IPS-NIHi7 (cell line): ENCODE measurements around the gene CSF1.
A peak's percentile ranks its signal among the peaks of the same experiment; 100 is the strongest.
"Not testable (repeated sequence)": the region's sequence is repeated elsewhere in the genome, so short reads cannot be mapped to it uniquely, and the experiment has no call there.

Experiments
- DNase-seq: peaks from one replicate; pipeline ENCODE4 v3.0.0; 2012; ENCODE audit warnings: mixed read lengths; ENCODE audit errors: extremely low spot score

Gene CSF1

GRCh38 chr1:109910123-109910962, at the start of gene CSF1:
Gene CSF1, plus strand, starts transcription at chr1:109910849. Its CDS starts 175 bp downstream, at chr1:109911024.
- DNase-seq = peak; percentile 79

GRCh38 chr1:109861616-109862015, 49.0 kb upstream of the CSF1 start:
- DNase-seq = not testable (repeated sequence)

- DNase-seq = no peak
Measured at GRCh38 chr1:109863667-109864046, 47.0 kb upstream of the CSF1 start.

- no peak for DNase-seq
Measured at GRCh38 chr1:109864047-109864822, 46.4 kb upstream of the CSF1 start.

GRCh38 chr1:109864930-109865612, 45.6 kb upstream of the CSF1 start:
- no peak for DNase-seq

GRCh38 chr1:109866071-109866470, 44.6 kb upstream of the CSF1 start:
- DNase-seq = no peak

- DNase-seq = peak; percentile 53
Measured at GRCh38 chr1:109873278-109874175, 37.1 kb upstream of the CSF1 start.

GRCh38 chr1:109874445-109874844, 36.2 kb upstream of the CSF1 start:
- DNase-seq = no peak

- no peak for DNase-seq
Measured at GRCh38 chr1:109875874-109876273, 34.8 kb upstream of the CSF1 start.

GRCh38 chr1:109876617-109877316, 33.9 kb upstream of the CSF1 start:
- peak; percentile 54 for DNase-seq

GRCh38 chr1:109877317-109877771, 33.3 kb upstream of the CSF1 start:
- DNase-seq = peak; percentile 75

GRCh38 chr1:109877776-109878175, 32.9 kb upstream of the CSF1 start:
- DNase-seq = no peak

GRCh38 chr1:109878531-109879104, 32.0 kb upstream of the CSF1 start:
- no peak for DNase-seq

- DNase-seq = not testable (repeated sequence)
Measured at GRCh38 chr1:109879371-109879770, 31.3 kb upstream of the CSF1 start.

GRCh38 chr1:109879881-109880525, 30.6 kb upstream of the CSF1 start:
- DNase-seq = no peak

GRCh38 chr1:109880971-109881894, 29.4 kb upstream of the CSF1 start:
- no peak for DNase-seq

GRCh38 chr1:109881906-109882287, 28.8 kb upstream of the CSF1 start:
- DNase-seq = no peak
